H1 (cell line): ENCODE data around the gene HTRA2. TPM values are rescaled to one million over a fixed set of nuclear protein-coding genes. Genes with fewer than 3 reads are reported as not detected.

Experiments used
- CTCF ChIA-PET: fragments of 300-600 bp; sonication (Branson Sonifier 250); formaldehyde crosslinking; loops from one replicate; lab custom pipeline; 2021; ENCODE audit not compliant: partially characterized antibody; lab: Charles Lee
- POLR2A ChIA-PET: fragments of 300-600 bp; sonication (Branson Sonifier 250); formaldehyde crosslinking; loops from one replicate; lab custom pipeline; 2021; ENCODE audit warnings: inconsistent platforms; ENCODE audit not compliant: partially characterized antibody; lab: Charles Lee
- DNase-seq, 2 experiments: peaks; one replicate each; pipeline versions ENCODE4 v3.0.0 to v3.0.0-alpha.2; 2010 to 2022; ENCODE audit warnings: low spot score in 2 of 2, low read depth in 1 of 2, mixed read lengths in 1 of 2
- FAIRE-seq: peaks from 2 replicates; lab custom pipeline; 2011; peaks lifted over from hg19 to GRCh38; lab: Jason Lieb, UNC
- H2AFZ ChIP-seq: 2 replicates; pipeline ENCODE4 v1.8.1; 2012; ENCODE audit warnings: low read length, inconsistent platforms
- H2AK5ac ChIP-seq: 2 replicates; pipeline ENCODE4 v1.6.1; 2013; ENCODE audit warnings: low read depth, low read length
- H2BK120ac ChIP-seq: replicated peaks from 2 replicates; pipeline ENCODE3; 2013; ENCODE audit warnings: low read depth, low read length, inconsistent platforms
- H2BK12ac ChIP-seq: 2 replicates; pipeline ENCODE4 v1.6.1; 2013; ENCODE audit warnings: low read depth, low read length
- H2BK15ac ChIP-seq: 2 replicates; pipeline ENCODE4 v1.6.1; 2013; ENCODE audit warnings: low read length
- H2BK20ac ChIP-seq: 2 replicates; pipeline ENCODE4 v1.6.1; 2013; ENCODE audit warnings: low read length
- H2BK5ac ChIP-seq: 2 replicates; pipeline ENCODE4 v1.6.1; 2013; ENCODE audit warnings: low read depth, low read length
- H3K14ac ChIP-seq: 2 replicates; pipeline ENCODE4 v1.6.1; 2013; ENCODE audit warnings: inconsistent platforms; ENCODE audit not compliant: insufficient read length
- H3K18ac ChIP-seq: 2 replicates; pipeline ENCODE4 v1.6.1; 2013; ENCODE audit warnings: low read length; ENCODE audit errors: extremely low read depth
- H3K23ac ChIP-seq: 2 replicates; pipeline ENCODE4 v1.6.1; 2013; ENCODE audit warnings: inconsistent platforms; ENCODE audit not compliant: insufficient read length
- H3K23me2 ChIP-seq: 2 replicates; pipeline ENCODE4 v1.6.1; 2013; ENCODE audit warnings: low read depth, low read length
- H3K27ac ChIP-seq: 2 replicates; pipeline ENCODE4 v1.6.1; 2011; ENCODE audit warnings: low read depth, low read length, inconsistent platforms
- H3K27me3 ChIP-seq, 4 experiments: replicated peaks in 1 of 4; 1 replicate in 1 of 4; 2 replicates in 3 of 4; pipeline versions ENCODE4 v1.6.1 to v1.8.1; 2011 to 2013; ENCODE audit warnings: low read length in 3 of 4, mild to moderate bottlenecking in 3 of 4, inconsistent platforms in 2 of 4, mixed read lengths in 2 of 4, moderate library complexity in 1 of 4; ENCODE audit not compliant: control insufficient read depth in 3 of 4, insufficient read depth in 3 of 4; ENCODE audit errors: extremely low read depth in 1 of 4
- H3K36me3 ChIP-seq, 4 experiments: 2 replicates each; pipeline versions ENCODE4 v1.6.1 to v1.8.1; 2011 to 2013; ENCODE audit warnings: mild to moderate bottlenecking in 4 of 4, low read length in 3 of 4, moderate library complexity in 2 of 4, control low read depth in 1 of 4, inconsistent platforms in 1 of 4; ENCODE audit not compliant: insufficient read depth in 4 of 4, control insufficient read depth in 2 of 4
- H3K4ac ChIP-seq: replicated peaks from 2 replicates; pipeline ENCODE3; 2013; ENCODE audit warnings: low read length, low read depth, mixed read lengths, inconsistent platforms; ENCODE audit not compliant: insufficient read length
- H3K4me1 ChIP-seq, 4 experiments: replicated peaks in 1 of 4; 1 replicate in 1 of 4; 2 replicates in 3 of 4; pipeline versions ENCODE4 v1.6.1 to v1.8.1; 2011 to 2013; ENCODE audit warnings: low read length in 3 of 4, inconsistent platforms in 2 of 4, mixed read lengths in 1 of 4; ENCODE audit not compliant: insufficient read depth in 4 of 4, control insufficient read depth in 3 of 4
- H3K4me2 ChIP-seq, 2 experiments: 2 replicates each; pipeline versions ENCODE4 v1.6.1 to v1.8.1; 2011 to 2013; ENCODE audit warnings: low read depth in 2 of 2, low read length in 2 of 2, control low read depth in 1 of 2, inconsistent platforms in 1 of 2, mild to moderate bottlenecking in 1 of 2; ENCODE audit not compliant: insufficient read depth in 1 of 2
- H3K4me3 ChIP-seq, 4 experiments: fragments of 200-600, 300-600 bp in 1 of 4; sonication (generic), shearing (Covaris generic), sonication (Bioruptor Twin) in 1 of 4; 2 replicates each; pipeline versions ENCODE4 v1.5.1 to v1.8.1; 2011 to 2016; ENCODE audit warnings: low read length in 4 of 4, low read depth in 3 of 4, control low read depth in 2 of 4, inconsistent platforms in 2 of 4, mild to moderate bottlenecking in 2 of 4, mixed read lengths in 1 of 4, moderate library complexity in 1 of 4; ENCODE audit not compliant: insufficient read depth in 2 of 4; ENCODE audit errors: extremely low read depth in 1 of 4
- H3K56ac ChIP-seq: replicated peaks from 2 replicates; pipeline ENCODE3; 2013; ENCODE audit warnings: low read depth, mild to moderate bottlenecking, mixed read lengths, low read length, inconsistent platforms; ENCODE audit not compliant: insufficient read length
- H3K79me1 ChIP-seq: 2 replicates; pipeline ENCODE4 v1.6.1; 2013; ENCODE audit warnings: low read depth, low read length, control low read depth
- H3K79me2 ChIP-seq, 2 experiments: 2 replicates each; pipeline versions ENCODE4 v1.6.1 to v1.8.1; 2012 to 2013; ENCODE audit warnings: low read length in 2 of 2, mild to moderate bottlenecking in 2 of 2, inconsistent platforms in 1 of 2; ENCODE audit not compliant: insufficient read depth in 2 of 2, control insufficient read depth in 1 of 2
- H3K9ac ChIP-seq, 4 experiments: replicated peaks in 1 of 4; 1 replicate in 1 of 4; 2 replicates in 3 of 4; pipeline versions ENCODE4 v1.6.1 to v1.8.1; 2011 to 2013; ENCODE audit warnings: low read depth in 3 of 4, low read length in 3 of 4, control low read depth in 2 of 4, mild to moderate bottlenecking in 2 of 4, moderate library complexity in 2 of 4, inconsistent platforms in 1 of 4; ENCODE audit errors: extremely low read depth in 1 of 4
- H3K9me3 ChIP-seq, 2 experiments: 2 replicates each; pipeline versions ENCODE4 v1.6.1 to v1.8.1; 2012 to 2013; ENCODE audit warnings: mild to moderate bottlenecking in 2 of 2, moderate library complexity in 2 of 2, control low read depth in 1 of 2, inconsistent platforms in 1 of 2, low read depth in 1 of 2, low read length in 1 of 2, mixed read lengths in 1 of 2; ENCODE audit not compliant: insufficient read depth in 2 of 2
- H4K20me1 ChIP-seq, 2 experiments: replicated peaks in 1 of 2; 2 replicates each; pipeline versions ENCODE3 to v1.8.1; 2011 to 2013; ENCODE audit warnings: inconsistent platforms in 2 of 2, low read length in 2 of 2, mild to moderate bottlenecking in 1 of 2; ENCODE audit not compliant: insufficient read depth in 2 of 2, control insufficient read depth in 1 of 2
- H4K5ac ChIP-seq: 2 replicates; pipeline ENCODE4 v1.6.1; 2013; ENCODE audit warnings: low read length, low read depth, mixed read lengths, inconsistent platforms; ENCODE audit not compliant: insufficient read length
- H4K8ac ChIP-seq: 2 replicates; pipeline ENCODE4 v1.8.0; 2013; ENCODE audit warnings: mild to moderate bottlenecking, moderate library complexity, low read length, inconsistent platforms; ENCODE audit not compliant: insufficient read depth; ENCODE audit errors: extremely low read depth
- H4K91ac ChIP-seq: replicated peaks from 2 replicates; pipeline ENCODE3; 2013; ENCODE audit warnings: low read length, mixed read lengths, inconsistent platforms; ENCODE audit not compliant: insufficient read length
- ASH2L ChIP-seq: fragments of 200-600, 300-600 bp; sonication (generic); IDR thresholded peaks from one replicate; pipeline ENCODE4 v1.7.1; 2017; ENCODE audit warnings: low read length
- ATF2 ChIP-seq: IDR thresholded peaks from 2 replicates; pipeline ENCODE4 v1.6.1; 2012; ENCODE audit warnings: low read length, inconsistent platforms
- BACH1 ChIP-seq: IDR thresholded peaks from 2 replicates; pipeline ENCODE4 v1.6.1; 2012; ENCODE audit warnings: low read length, improper control_type of control experiment
- CBX5 ChIP-seq: fragments of 300-800, 300-1000 bp; sonication (generic); IDR thresholded peaks from 2 replicates; pipeline ENCODE4 v1.7.1; 2016; ENCODE audit warnings: antibody characterized with exemption, low read length, low read depth
- EZH2 ChIP-seq: fragments of 200-600 bp; sonication (generic); IDR thresholded peaks from 2 replicates; pipeline ENCODE4 v1.7.1; 2012; ENCODE audit warnings: low read depth, mild to moderate bottlenecking, moderate library complexity, low read length, inconsistent platforms; ENCODE audit not compliant: severe bottlenecking
- FOSL1 ChIP-seq: IDR thresholded peaks from 2 replicates; pipeline ENCODE4 v1.6.1; 2011; ENCODE audit warnings: mild to moderate bottlenecking, low read depth, low read length, moderate library complexity; ENCODE audit not compliant: insufficient read depth
- GTF2F1 ChIP-seq: IDR thresholded peaks from 2 replicates; pipeline ENCODE4 v1.6.1; 2012; ENCODE audit warnings: low read depth, low read length, improper control_type of control experiment, borderline replicate concordance
- HDAC2 ChIP-seq, 2 experiments: fragments of 300-600 bp in 1 of 2; sonication (generic) in 1 of 2; IDR thresholded peaks; 2 replicates each; pipeline ENCODE4 v1.6.1; 2011 to 2012; ENCODE audit warnings: low read depth in 2 of 2, low read length in 2 of 2, mild to moderate bottlenecking in 2 of 2, moderate library complexity in 2 of 2, borderline replicate concordance in 1 of 2, inconsistent platforms in 1 of 2
- HDAC6 ChIP-seq: IDR thresholded peaks from one replicate; pipeline ENCODE4 v1.7.1; 2012; ENCODE audit warnings: low read depth, mild to moderate bottlenecking, inconsistent platforms, low read length, moderate library complexity
- MAFK ChIP-seq: IDR thresholded peaks from 2 replicates; pipeline ENCODE4 v1.6.1; 2012; ENCODE audit warnings: low read depth, mild to moderate bottlenecking, improper control_type of control experiment, low read length
- SAP30 ChIP-seq: fragments of 300-600 bp; sonication (generic); IDR thresholded peaks from 2 replicates; pipeline ENCODE4 v1.7.1; 2012; ENCODE audit warnings: low read length, moderate library complexity, mild to moderate bottlenecking, inconsistent platforms; ENCODE audit not compliant: insufficient read depth, insufficient replicate concordance
- TAF1 ChIP-seq: IDR thresholded peaks from 2 replicates; pipeline ENCODE4 v1.6.1; 2011; ENCODE audit warnings: mild to moderate bottlenecking, low read depth, low read length
- WGBS, 2 experiments: shearing (Covaris generic) in 1 of 2; methylation state at CpG; one replicate each; pipeline versions ENCODE4 v1.1.6 to v1.1.7; 2013 to 2015; ENCODE audit warnings: low lambda C conversion rate in 2 of 2, mixed read lengths in 2 of 2, inconsistent platforms in 1 of 2, low coverage in 1 of 2, missing lambda C conversion rate in 1 of 2; ENCODE audit not compliant: insufficient replicate concordance in 2 of 2, insufficient coverage in 1 of 2, insufficient read length in 1 of 2; ENCODE audit errors: extremely low coverage in 1 of 2, missing lambda C conversion rate in 1 of 2; 5-methylcytosine and 5-hydroxymethylcytosine counted together
- polyA plus RNA-seq, 7 experiments: library from polyadenylated mRNA; depleted of rRNA in 3 of 7; stranded (reverse) in 5 of 7; unstranded in 2 of 7; fragments of >200 nt in 5 of 7; fragments of 200-250 nt in 2 of 7; gene quantifications; 1 replicate in 5 of 7; 2 replicates in 1 of 7; 4 replicates in 1 of 7; pipeline versions ENCODE4 v1.2.1 to v1.2.3, GENCODE V29; 2011 to 2013; ENCODE audit warnings: missing spikeins in 2 of 7, mixed read lengths in 2 of 7
- total RNA-seq: library from RNA; stranded (reverse); fragmentation: NEBNext Ultra II Directional; extraction: Animal tissue kit (Norgen Biotek cat#: 25700); gene quantifications from 2 replicates; pipeline ENCODE4 v1.2.1, GENCODE V29; 2021

Gene HTRA2
- total and polyA plus RNA-seq, 2 of the 8 experiments (the other 6 are each of a cell fraction or from before 2014, with no cell fraction given) = 21.6 to 37.6 TPM

GRCh38 chr2:74540291-74540690 lies 10.6 kb downstream of the HTRA2 start:
- Histone ChIP-seq H3K36me3 (no peaks in the 10 kb centered on the region), H2BK15ac (no peak overlapping the region), H3K23me2 (no peaks in the 10 kb centered on the region; the same call in 1 of the 2 replicates), H3K9ac (no peak overlapping the region), H3K4ac (no peak overlapping the region), H3K23ac (no peak overlapping the region), H3K14ac (no peak overlapping the region), H2BK5ac (no peak overlapping the region), H4K5ac (no peak overlapping the region), H3K9me3 (no peaks in the 10 kb centered on the region), H3K56ac (no peak overlapping the region), H2AFZ (no peak overlapping the region), H2BK12ac (no peak overlapping the region), H3K79me1 (no peaks in the 10 kb centered on the region), H2BK120ac (no peak overlapping the region), H3K4me2 (no peak overlapping the region), H2AK5ac (no peak overlapping the region), H3K4me3 (no peak overlapping the region), H3K27ac (no peak overlapping the region), H4K20me1 (peaks cover 5% of the 10 kb centered on the region in 2 experiments), H3K4me1 (no peaks in the 10 kb centered on the region; a peak in 1 of 7 replicates), H4K8ac (no peak overlapping the region), H3K79me2 (no peaks in the 10 kb centered on the region), H4K91ac (no peak overlapping the region), H2BK20ac (no peak overlapping the region), H3K27me3 (peaks cover 0 to 1% (median 0%) of the 10 kb centered on the region in 4 experiments; a peak in 1 of 7 replicates), H3K18ac (no peak overlapping the region)
- 93% methylated on average over 5 of the region's 5 CpGs; no CpG with 5 or more reads in 1 of the 2 experiments for WGBS, 2 experiments
- DNase-seq = no peak
- ChIA-PET POLR2A (interaction anchor here (1.3 to 2.9 kb wide), 3 partner anchors 8 to 10 kb away, joined by 4 to 19 read pairs (median 12); partner anchors contain the start of genes AUP1 and HTRA2), CTCF (interaction anchor here (0.6 to 2.1 kb wide), 4 partner anchors 36 to 101 kb away, joined by 3 to 4 read pairs (median 4); no protein-coding TSS in a partner anchor)
- no peak for FAIRE-seq
- TF ChIP-seq MAFK (no peak), SAP30 (no peak), ATF2 (no peak), TAF1 (no peak), CBX5 (no peak), FOSL1 (no peak), EZH2 (no peak), HDAC6 (no peak), HDAC2 (IDR thresholded peaks at IDR 0.05; ENCODE audit: borderline replicate concordance in 1 of 2, low read depth in 2 of 2, low read length in 2 of 2) (no peak), GTF2F1 (no peak), ASH2L (no peak), BACH1 (no peak)
